ENCODE measurements around the gene KIFC3. TPM values are rescaled to one million over a fixed set of nuclear protein-coding genes. Genes with fewer than 3 reads are reported as not detected.
"Not testable (repeated sequence)": the region's sequence is repeated elsewhere in the genome, so short reads cannot be mapped to it uniquely, and the experiment has no call there.

Gene KIFC3
- total and polyA plus RNA-seq, 8 donors: 41.4 to 96.8 (median 60.0) TPM

GRCh38 chr16:57838161-57838560 is 35.9 kb upstream of the KIFC3 start:
- ATAC-seq: no peak
- Histone ChIP-seq H3K9me3 (no peaks in the 10 kb centered on the region), H3K4me1 (no peaks in the 10 kb centered on the region), H3K27me3 (no peaks in the 10 kb centered on the region), H3K27ac (no peak overlapping the region), H3K36me3 (no peaks in the 10 kb centered on the region), H3K4me3 (no peak overlapping the region)
- no peak for DNase-seq
- intact Hi-C loops (cut with DNase I): no loop called here
- TF ChIP-seq CTCF (IDR thresholded peaks at IDR 0.05): no peak

- ATAC-seq: no peak
- no peak for TF ChIP-seq CTCF (IDR thresholded peaks at IDR 0.05)
- H3K9me3 ChIP-seq: no peaks in the 10 kb centered on the region
- H3K4me1 ChIP-seq: no peaks in the 10 kb centered on the region
- intact Hi-C loops (cut with DNase I): no loop called here
- H3K27me3 ChIP-seq: no peaks in the 10 kb centered on the region
- no peak overlapping the region for H3K27ac ChIP-seq
- no peaks in the 10 kb centered on the region for H3K36me3 ChIP-seq
- H3K4me3 ChIP-seq: no peak overlapping the region
- DNase-seq: no peak
Observed at GRCh38 chr16:57837305-57838125, 35.2 kb upstream of the KIFC3 start.

- intact Hi-C loops (cut with DNase I); ATAC-seq; H3K27me3 ChIP-seq: not testable (repeated sequence)
Observed at GRCh38 chr16:57835439-57835838, 33.1 kb upstream of the KIFC3 start.

GRCh38 chr16:57834936-57835335 is 32.6 kb upstream of the KIFC3 start:
- no peak for DNase-seq
- intact Hi-C loops (cut with DNase I): no loop called here
- no peaks in the 10 kb centered on the region for H3K9me3 ChIP-seq
- H3K36me3 ChIP-seq: no peaks in the 10 kb centered on the region
- no peaks in the 10 kb centered on the region for H3K4me1 ChIP-seq
- H3K27ac ChIP-seq: no peak overlapping the region
- no peak for TF ChIP-seq CTCF (IDR thresholded peaks at IDR 0.05)
- no peak for ATAC-seq
- no peak overlapping the region for H3K4me3 ChIP-seq
- H3K27me3 ChIP-seq: no peaks in the 10 kb centered on the region

More at GRCh38 chr16:57835439-57835838, 33.1 kb upstream of the KIFC3 start:
- not testable (repeated sequence) for H3K27ac ChIP-seq, DNase-seq, H3K4me1 ChIP-seq, H3K36me3 ChIP-seq, H3K4me3 ChIP-seq, H3K9me3 ChIP-seq

GRCh38 chr16:57830890-57831484 is 28.7 kb upstream of the KIFC3 start:
- TF ChIP-seq CTCF (IDR thresholded peaks at IDR 0.05): no peak
- intact Hi-C loops (cut with DNase I): no loop called here
- no peak overlapping the region for H3K27ac ChIP-seq
- DNase-seq (no peak), ATAC-seq (no peak)
- H3K27me3 ChIP-seq: no peaks in the 10 kb centered on the region
- no peaks in the 10 kb centered on the region for H3K9me3 ChIP-seq
- H3K4me3 ChIP-seq: no peak overlapping the region
- H3K4me1 ChIP-seq: no peaks in the 10 kb centered on the region
- H3K36me3 ChIP-seq: no peaks in the 10 kb centered on the region

Data from left lung (tissue), 10 donors.